Measurements from ENCODE around the gene PEDS1. TPM values are rescaled to one million over a fixed set of nuclear protein-coding genes. Genes with fewer than 3 reads are reported as not detected.
"Not testable (repeated sequence)": the region's sequence is repeated elsewhere in the genome, so short reads cannot be mapped to it uniquely, and the experiment has no call there.

Gene PEDS1
- total RNA-seq, 1 donor from 2014 or later: 25.5 TPM

DNA sequence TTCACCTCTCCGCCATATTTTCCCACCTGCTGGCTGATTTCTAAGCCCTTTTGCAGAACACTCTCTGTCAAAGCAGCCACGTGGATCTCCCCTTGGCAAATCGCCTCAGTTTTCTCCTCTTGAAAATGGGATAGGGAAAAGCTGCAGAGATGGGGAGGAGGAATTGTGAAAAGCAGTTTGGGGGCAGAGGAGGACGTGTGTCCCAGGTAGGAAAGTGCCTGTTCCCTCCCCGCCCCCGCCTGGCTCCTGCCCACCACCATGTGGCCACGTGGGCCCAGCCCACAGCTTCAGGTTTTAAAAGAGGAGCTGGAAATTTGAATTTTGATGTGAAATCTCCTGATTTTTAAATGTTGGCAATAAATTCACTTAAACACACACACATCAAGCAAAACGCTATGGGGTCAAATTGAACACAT is 33.5 kb upstream of the PEDS1 start:
- H3K36me3 ChIP-seq: no peaks in the 10 kb centered on the region
- no peak for DNase-seq (ENCODE audit: extremely low spot score in 2 of 2)
- peaks cover 25% of the 10 kb centered on the region for H3K4me1 ChIP-seq
- H3K4me3 ChIP-seq: no peak overlapping the region
- no peaks in the 10 kb centered on the region for H3K9me3 ChIP-seq
- H3K27ac ChIP-seq: peak overlapping the region; percentile 100
- intact Hi-C loops (cut with DNase I): loop anchor here (5.0 to 10.0 kb wide), 2 partner anchors 90 to 558 kb away; no protein-coding TSS in a partner anchor
- TF ChIP-seq, protein P1, sequence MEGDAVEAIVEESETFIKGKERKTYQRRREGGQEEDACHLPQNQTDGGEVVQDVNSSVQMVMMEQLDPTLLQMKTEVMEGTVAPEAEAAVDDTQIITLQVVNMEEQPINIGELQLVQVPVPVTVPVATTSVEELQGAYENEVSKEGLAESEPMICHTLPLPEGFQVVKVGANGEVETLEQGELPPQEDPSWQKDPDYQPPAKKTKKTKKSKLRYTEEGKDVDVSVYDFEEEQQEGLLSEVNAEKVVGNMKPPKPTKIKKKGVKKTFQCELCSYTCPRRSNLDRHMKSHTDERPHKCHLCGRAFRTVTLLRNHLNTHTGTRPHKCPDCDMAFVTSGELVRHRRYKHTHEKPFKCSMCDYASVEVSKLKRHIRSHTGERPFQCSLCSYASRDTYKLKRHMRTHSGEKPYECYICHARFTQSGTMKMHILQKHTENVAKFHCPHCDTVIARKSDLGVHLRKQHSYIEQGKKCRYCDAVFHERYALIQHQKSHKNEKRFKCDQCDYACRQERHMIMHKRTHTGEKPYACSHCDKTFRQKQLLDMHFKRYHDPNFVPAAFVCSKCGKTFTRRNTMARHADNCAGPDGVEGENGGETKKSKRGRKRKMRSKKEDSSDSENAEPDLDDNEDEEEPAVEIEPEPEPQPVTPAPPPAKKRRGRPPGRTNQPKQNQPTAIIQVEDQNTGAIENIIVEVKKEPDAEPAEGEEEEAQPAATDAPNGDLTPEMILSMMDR (IDR thresholded peaks at IDR 0.05): no peak
- TF ChIP-seq POLR2A (IDR thresholded peaks at IDR 0.05): no peak
- no peak for TF ChIP-seq POLR2AphosphoS5 (IDR thresholded peaks at IDR 0.05; ENCODE audit: insufficient read depth in 1 of 2, low read depth in 1 of 2)
- H3K27me3 ChIP-seq: no peaks in the 10 kb centered on the region

DNA sequence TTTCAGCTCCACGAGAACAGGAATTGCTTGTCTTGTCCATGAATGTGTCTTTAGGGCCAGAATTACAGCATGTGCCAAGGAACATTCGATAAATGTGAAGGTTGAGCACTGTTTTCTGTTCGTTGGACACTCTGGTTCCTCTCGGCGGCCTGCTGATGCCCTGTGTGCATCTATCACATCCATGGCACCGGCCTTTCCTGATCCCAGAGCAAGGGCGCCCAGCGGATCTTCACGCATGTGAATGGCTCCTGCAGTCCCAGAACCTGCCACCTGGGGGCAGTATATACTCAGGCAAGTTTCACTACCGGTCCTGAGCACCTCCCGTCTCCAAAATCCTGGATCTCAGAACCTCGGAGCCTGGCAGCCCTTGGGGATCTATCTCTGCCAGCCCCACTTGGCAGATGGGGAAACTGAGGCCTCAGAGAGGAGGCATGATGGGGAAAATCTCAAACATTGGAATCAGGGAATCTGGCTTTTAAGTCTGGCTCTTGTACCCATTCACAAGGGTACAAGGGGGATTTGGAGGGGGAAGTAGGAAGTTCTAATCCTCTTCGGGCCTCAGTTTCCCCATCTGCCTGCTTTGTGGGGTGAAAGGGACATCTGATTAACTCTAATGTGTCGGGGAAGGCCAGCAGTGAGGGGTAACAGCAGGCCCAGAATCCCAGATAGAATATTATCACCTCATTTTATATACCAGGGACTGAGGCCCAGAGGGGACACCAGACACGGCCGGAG is 32.8 kb upstream of the PEDS1 start:
- TF ChIP-seq POLR2AphosphoS5 (IDR thresholded peaks at IDR 0.05; ENCODE audit: insufficient read depth in 1 of 2, low read depth in 1 of 2): peak in 1 of 2 donors; percentile 59
- no peak for TF ChIP-seq POLR2A (IDR thresholded peaks at IDR 0.05)
- TF ChIP-seq, protein P1 (IDR thresholded peaks at IDR 0.05): peak; percentile 82 to 99 (median 99)
- peak overlapping the region; percentile 100 for H3K27ac ChIP-seq

DNA sequence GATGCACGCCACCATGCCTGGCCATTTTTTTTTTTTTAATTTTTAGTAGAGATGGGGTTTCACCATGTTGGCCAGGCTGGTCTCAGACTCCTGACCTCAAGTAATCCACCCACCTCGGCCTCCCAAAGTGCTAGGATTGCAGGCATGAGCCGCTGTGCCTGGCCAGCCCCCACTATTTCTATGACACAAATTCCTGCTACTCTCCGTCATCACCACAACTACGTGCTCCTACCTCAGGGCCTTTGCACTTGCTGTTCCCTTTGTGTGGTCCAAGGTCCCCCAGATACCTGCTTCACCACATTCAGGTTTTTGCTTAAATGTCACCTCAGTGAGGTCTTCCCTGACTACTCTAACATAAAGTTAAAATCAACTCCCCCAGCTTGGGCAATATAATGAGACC is 31.9 kb upstream of the PEDS1 start:
- no peaks in the 10 kb centered on the region for H3K27me3 ChIP-seq
- peaks cover 25% of the 10 kb centered on the region for H3K4me1 ChIP-seq
- no peak for DNase-seq (ENCODE audit: extremely low spot score in 2 of 2)
- no peaks in the 10 kb centered on the region for H3K36me3 ChIP-seq
- no peaks in the 10 kb centered on the region for H3K9me3 ChIP-seq
- TF ChIP-seq, protein P1 (IDR thresholded peaks at IDR 0.05): no peak
- TF ChIP-seq POLR2A (IDR thresholded peaks at IDR 0.05) (no peak), POLR2AphosphoS5 (IDR thresholded peaks at IDR 0.05; ENCODE audit: insufficient read depth in 1 of 2, low read depth in 1 of 2) (no peak)
- H3K27ac ChIP-seq: no peak overlapping the region
- no peak overlapping the region for H3K4me3 ChIP-seq
- intact Hi-C loops (cut with DNase I): loop anchor here (5.0 to 10.0 kb wide), 2 partner anchors 92 to 559 kb away; no protein-coding TSS in a partner anchor

More for the DNA sequence above, 32.8 kb upstream of the PEDS1 start:
- no peaks in the 10 kb centered on the region for H3K27me3 ChIP-seq
- no peak overlapping the region for H3K4me3 ChIP-seq
- H3K36me3 ChIP-seq: no peaks in the 10 kb centered on the region
- no peaks in the 10 kb centered on the region for H3K9me3 ChIP-seq
- H3K4me1 ChIP-seq: peaks cover 25% of the 10 kb centered on the region
- DNase-seq (ENCODE audit: extremely low spot score in 2 of 2): peak in 1 of 2 donors; percentile 93
- intact Hi-C loops (cut with DNase I): loop anchor here (5.0 to 10.0 kb wide), 2 partner anchors 91 to 558 kb away; no protein-coding TSS in a partner anchor

DNA sequence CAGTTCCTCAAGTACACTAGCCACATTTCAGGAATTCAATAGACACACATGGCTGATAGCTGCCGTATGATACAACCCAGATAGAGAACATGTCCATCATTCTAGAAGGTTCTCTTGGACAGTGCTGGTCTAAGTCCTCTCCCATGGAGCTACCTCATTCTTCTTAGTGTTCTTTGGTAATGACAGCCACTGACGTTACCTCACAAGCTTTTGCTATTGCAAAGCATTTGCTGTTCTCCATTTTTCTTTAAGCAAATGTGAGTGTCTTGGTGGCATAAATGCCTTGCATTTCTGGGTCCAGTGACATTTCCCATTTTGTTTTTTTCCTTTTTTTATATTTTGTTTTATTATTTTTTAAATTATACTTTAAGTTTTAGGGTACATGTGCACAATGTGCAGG is 28.8 kb upstream of the PEDS1 start:
- H3K4me3 ChIP-seq: no peak overlapping the region
- DNase-seq (ENCODE audit: extremely low spot score in 2 of 2): no peak
- H3K9me3 ChIP-seq: no peaks in the 10 kb centered on the region
- H3K36me3 ChIP-seq: no peaks in the 10 kb centered on the region
- intact Hi-C loops (cut with DNase I): loop anchor here (2.0 to 10.0 kb wide), 2 partner anchors 400 to 562 kb away; no protein-coding TSS in a partner anchor
- TF ChIP-seq POLR2AphosphoS5 (IDR thresholded peaks at IDR 0.05; ENCODE audit: insufficient read depth in 1 of 2, low read depth in 1 of 2) (no peak), POLR2A (IDR thresholded peaks at IDR 0.05) (no peak)
- TF ChIP-seq, protein P1 (IDR thresholded peaks at IDR 0.05): no peak
- H3K27ac ChIP-seq: no peak overlapping the region
- no peaks in the 10 kb centered on the region for H3K27me3 ChIP-seq
- peaks cover 11% of the 10 kb centered on the region for H3K4me1 ChIP-seq

DNA sequence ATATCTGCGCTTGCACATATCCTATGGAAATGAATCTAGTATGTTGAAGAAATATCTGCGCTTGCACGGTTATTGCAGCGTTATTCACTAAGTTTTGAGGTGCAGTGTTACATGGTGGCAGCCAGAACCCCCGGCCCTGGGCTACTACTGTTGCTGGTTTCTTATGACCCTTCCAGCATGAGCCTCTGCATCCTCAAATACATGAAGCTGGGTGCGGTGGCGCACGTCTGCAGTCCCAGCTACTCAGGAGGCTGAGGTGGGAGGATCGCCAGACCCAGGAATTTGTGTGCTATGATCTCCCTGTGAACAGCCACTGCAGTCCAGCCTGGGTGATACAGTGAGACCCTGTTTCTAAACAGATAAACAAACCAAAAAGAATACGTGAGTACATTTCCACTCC is 27.8 kb upstream of the PEDS1 start:
- DNase-seq (ENCODE audit: extremely low spot score in 2 of 2): no peak
- H3K27ac ChIP-seq: no peak overlapping the region
- no peaks in the 10 kb centered on the region for H3K9me3 ChIP-seq
- TF ChIP-seq, protein P1 (IDR thresholded peaks at IDR 0.05): no peak
- TF ChIP-seq POLR2AphosphoS5 (IDR thresholded peaks at IDR 0.05; ENCODE audit: insufficient read depth in 1 of 2, low read depth in 1 of 2): no peak
- TF ChIP-seq POLR2A (IDR thresholded peaks at IDR 0.05): no peak
- no peaks in the 10 kb centered on the region for H3K36me3 ChIP-seq
- intact Hi-C loops (cut with DNase I): loop anchor here (10.0 kb wide), 1 partner anchor 563 kb away; no protein-coding TSS in a partner anchor
- H3K4me3 ChIP-seq: no peak overlapping the region
- H3K27me3 ChIP-seq: no peaks in the 10 kb centered on the region
- H3K4me1 ChIP-seq: peaks cover under 1% of the 10 kb centered on the region

DNA sequence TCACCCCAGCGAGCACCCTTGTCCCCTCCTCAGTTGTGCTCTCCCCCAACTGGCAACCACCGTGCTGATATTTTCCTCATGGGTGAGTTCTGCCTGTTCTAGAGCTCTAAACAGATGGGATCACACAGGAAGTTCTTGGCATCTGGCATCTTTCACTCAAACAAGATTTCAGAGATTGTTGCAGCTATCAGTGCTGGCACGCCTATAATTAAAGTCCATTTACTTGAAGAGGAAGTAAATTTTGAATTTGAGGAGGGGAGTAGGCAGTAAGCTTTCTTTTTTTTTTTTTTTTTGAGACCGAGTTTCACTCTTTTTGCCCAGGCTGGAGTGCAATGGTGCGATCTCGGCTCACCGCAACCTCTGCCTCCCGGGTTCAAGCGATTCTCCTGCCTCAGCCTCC is 25.1 kb upstream of the PEDS1 start:
- H3K4me1 ChIP-seq; H3K36me3 ChIP-seq; DNase-seq (ENCODE audit: extremely low spot score in 2 of 2); H3K4me3 ChIP-seq; H3K27me3 ChIP-seq; intact Hi-C loops (cut with DNase I); H3K27ac ChIP-seq; H3K9me3 ChIP-seq: not testable (repeated sequence)

Measured in vagina (tissue), 2 donors.